HepG2 (cell line): Measurements from ENCODE around the gene GSK3A. TPM values are rescaled to one million over a fixed set of nuclear protein-coding genes. Genes with fewer than 3 reads are reported as not detected.
A peak's percentile ranks its signal among the peaks of the same experiment; 100 is the strongest.

Experiments
- ATAC-seq: fragments of 200-7000 bp; cut with Tn5 transposase; 3 replicates; pipeline ENCODE4 v1.9.1; 2020; ENCODE audit warnings: mild to moderate bottlenecking, moderate library complexity
- BruUV-seq: library from RNA; stranded (reverse); fragments of 400-500 nt; replicated peaks from 2 replicates; lab custom pipeline; 2021; lab: Mats Ljungman, UMichigan
- CTCF ChIA-PET: fragments of 300-600 bp; formaldehyde crosslinking; extraction: SDS; loops from one replicate; lab custom pipeline; 2021; ENCODE audit warnings: low total read pairs, inconsistent platforms, low intra/inter-chr PET ratio; lab: Yijun Ruan, JAX
- POLR2A ChIA-PET: fragments of 350-600 bp; sonication (Branson Sonifier 250); formaldehyde crosslinking; loops from one replicate; lab custom pipeline; 2020; ENCODE audit warnings: antibody characterized with exemption, inconsistent platforms; lab: Yijun Ruan, JAX
- DNase-seq: peaks from one replicate; pipeline ENCODE4 v3.0.0-alpha.2; 2015; ENCODE audit warnings: low spot score
- FAIRE-seq: peaks from 3 replicates; lab custom pipeline; 2011; peaks lifted over from hg19 to GRCh38; lab: Jason Lieb, UNC
- H2AFZ ChIP-seq: one replicate; pipeline ENCODE4 v1.6.1; 2011; ENCODE audit warnings: low read length, inconsistent platforms
- H3K27ac ChIP-seq: fragments of 300-600 bp; 3 replicates; pipeline ENCODE4 v1.8.0; 2011; ENCODE audit warnings: mixed run types, mild to moderate bottlenecking, mixed read lengths, low read length, inconsistent platforms; ENCODE audit not compliant: insufficient read depth; ENCODE audit errors: extremely low read length
- H3K27me3 ChIP-seq, 2 experiments: fragments of 200-600 bp in 1 of 2; 2 replicates in 1 of 2; 3 replicates in 1 of 2; pipeline versions ENCODE4 v1.6.0 to v1.8.0; 2011; ENCODE audit warnings: low read length in 2 of 2, mild to moderate bottlenecking in 2 of 2, moderate library complexity in 2 of 2, inconsistent platforms in 1 of 2; ENCODE audit not compliant: insufficient read depth in 2 of 2, control insufficient read depth in 1 of 2
- H3K36me3 ChIP-seq, 2 experiments: fragments of 200-600 bp in 1 of 2; replicated peaks in 1 of 2; 2 replicates in 1 of 2; 3 replicates in 1 of 2; pipeline versions ENCODE4 v1.5.1 to v1.8.0; 2011; ENCODE audit warnings: low read length in 2 of 2, inconsistent platforms in 1 of 2; ENCODE audit not compliant: insufficient read depth in 2 of 2, control insufficient read depth in 1 of 2
- H3K4me1 ChIP-seq: 2 replicates; pipeline ENCODE4 v1.5.1; 2012; ENCODE audit warnings: low read length, inconsistent platforms; ENCODE audit not compliant: insufficient read depth
- H3K4me2 ChIP-seq: 2 replicates; pipeline ENCODE4 v1.6.0; 2011; ENCODE audit warnings: low read depth, low read length, inconsistent platforms
- H3K4me3 ChIP-seq, 3 experiments: fragments of 200-600 bp in 1 of 3; sonication (generic), shearing (Covaris generic) in 1 of 3; replicated peaks in 1 of 3; 2 replicates each; pipeline ENCODE4 v1.5.1; 2011 to 2016; ENCODE audit warnings: low read length in 3 of 3, inconsistent platforms in 2 of 3, low read depth in 2 of 3, mild to moderate bottlenecking in 2 of 3, control low read depth in 1 of 3, mixed read lengths in 1 of 3; ENCODE audit not compliant: insufficient read depth in 1 of 3
- H3K79me2 ChIP-seq: one replicate; pipeline ENCODE4 v1.6.1; 2011; ENCODE audit warnings: low read length, inconsistent platforms; ENCODE audit not compliant: insufficient read depth
- H3K9ac ChIP-seq: 2 replicates; pipeline ENCODE4 v1.6.0; 2011; ENCODE audit warnings: mild to moderate bottlenecking, low read depth, low read length, inconsistent platforms; ENCODE audit not compliant: insufficient read depth
- H3K9me3 ChIP-seq: 2 replicates; pipeline ENCODE4 v1.5.1; 2012; ENCODE audit warnings: mild to moderate bottlenecking, low read length
- H4K20me1 ChIP-seq: 2 replicates; pipeline ENCODE4 v1.6.0; 2011; ENCODE audit warnings: inconsistent platforms, mild to moderate bottlenecking, low read length, moderate library complexity; ENCODE audit not compliant: insufficient read depth
- JARID2 ChIP-seq: sonication (generic); formaldehyde crosslinking; IDR thresholded peaks from 2 replicates; pipeline ENCODE4 v1.8.1; 2023; ENCODE audit warnings: missing genetic modification reagents, inconsistent platforms; ENCODE audit not compliant: insufficient replicate concordance
- MIXL1 ChIP-seq: IDR thresholded peaks from 2 replicates; pipeline ENCODE4 v1.6.1; 2016
- NCOR1 ChIP-seq: fragments of 200-600 bp; sonication (generic); IDR thresholded peaks from 2 replicates; pipeline ENCODE4 v1.7.0; 2017; ENCODE audit warnings: antibody characterized with exemption, low read length, borderline replicate concordance
- SAFB2 ChIP-seq: sonication (generic); formaldehyde crosslinking; IDR thresholded peaks from 2 replicates; pipeline ENCODE4 v1.5.1; 2020; ENCODE audit warnings: missing genetic modification reagents, low read depth, mild to moderate bottlenecking, borderline replicate concordance
- ZNF337 ChIP-seq: sonication (generic); formaldehyde crosslinking; IDR thresholded peaks from 2 replicates; pipeline ENCODE4 v1.5.1; 2020; ENCODE audit warnings: missing genetic modification reagents, low read depth, mild to moderate bottlenecking, borderline replicate concordance
- ZNF350 ChIP-seq: sonication (generic); formaldehyde crosslinking; IDR thresholded peaks from 2 replicates; pipeline ENCODE4 v1.4.0; 2020; ENCODE audit warnings: mild to moderate bottlenecking, low read depth, missing genetic modification reagents, borderline replicate concordance
- ZNF605 ChIP-seq: sonication (generic); formaldehyde crosslinking; IDR thresholded peaks from 2 replicates; pipeline ENCODE4 v1.8.0; 2022; ENCODE audit warnings: mild to moderate bottlenecking, missing genetic modification reagents
- WGBS: methylation state at CpG from one replicate; pipeline ENCODE4 v1.1.6; 2017; ENCODE audit warnings: low lambda C conversion rate; 5-methylcytosine and 5-hydroxymethylcytosine counted together
- in situ Hi-C: cut with HindIII; loops from 2 replicates; pipeline ENCODE4 v1.10.0; 2017; ENCODE audit warnings: low pct_unique_long_range_greater_than_20kb; ENCODE audit not compliant: extremely low pct_ligation_motif_present
- intact Hi-C: fragments of 100-400 bp; cut with micrococcal nuclease; formaldehyde crosslinking; loops from one replicate; pipeline ENCODE4 v1.10.0; 2022; ENCODE audit not compliant: unreplicated experiment
- polyA plus RNA-seq, 8 experiments: library from polyadenylated mRNA; depleted of rRNA in 3 of 8; stranded (reverse) in 7 of 8; unstranded in 1 of 8; fragments of >200 nt; fragmentation: Illumina TruSeq in 4 of 8; extraction: Trizol in 4 of 8; gene quantifications; 2 replicates each; pipeline versions ENCODE4 v1.2.1 to v1.2.3, GENCODE V29; 2011 to 2016; ENCODE audit warnings: low read depth in 4 of 8, missing spikeins in 1 of 8, mixed read lengths in 1 of 8; ENCODE audit not compliant: insufficient read depth in 1 of 8
- total RNA-seq, 5 experiments: library from RNA; depleted of rRNA; stranded (reverse); fragments of >200 nt; fragmentation: Illumina TruSeq; extraction: Trizol; gene quantifications; 2 replicates each; pipeline ENCODE4 v1.2.3, GENCODE V29; 2016; ENCODE audit warnings: low read depth in 1 of 5
- TF ChIP-seq, protein P1 (sequence below): sonication (generic); formaldehyde crosslinking; IDR thresholded peaks from 2 replicates; pipeline ENCODE4 v1.4.0; 2020; ENCODE audit warnings: missing genetic modification reagents, borderline replicate concordance
- TF ChIP-seq, protein P2 (sequence below): IDR thresholded peaks from 2 replicates; pipeline ENCODE4 v1.6.1; 2012; ENCODE audit warnings: inconsistent platforms
- TF ChIP-seq, protein P3 (sequence below): sonication (generic); formaldehyde crosslinking; IDR thresholded peaks from 2 replicates; pipeline ENCODE4 v1.4.0; 2020; ENCODE audit warnings: mild to moderate bottlenecking, missing genetic modification reagents, borderline replicate concordance
- TF ChIP-seq, protein P4 (sequence below): sonication (generic); formaldehyde crosslinking; IDR thresholded peaks from 2 replicates; pipeline ENCODE4 v1.8.1; 2023; ENCODE audit warnings: missing genetic modification reagents, inconsistent platforms, borderline replicate concordance

GSK3A gene
- total and polyA plus RNA-seq, 2 of the 13 experiments (the other 11 are each of a cell fraction or from before 2014, with no cell fraction given) = 16.9 to 52.5 TPM

DNA sequence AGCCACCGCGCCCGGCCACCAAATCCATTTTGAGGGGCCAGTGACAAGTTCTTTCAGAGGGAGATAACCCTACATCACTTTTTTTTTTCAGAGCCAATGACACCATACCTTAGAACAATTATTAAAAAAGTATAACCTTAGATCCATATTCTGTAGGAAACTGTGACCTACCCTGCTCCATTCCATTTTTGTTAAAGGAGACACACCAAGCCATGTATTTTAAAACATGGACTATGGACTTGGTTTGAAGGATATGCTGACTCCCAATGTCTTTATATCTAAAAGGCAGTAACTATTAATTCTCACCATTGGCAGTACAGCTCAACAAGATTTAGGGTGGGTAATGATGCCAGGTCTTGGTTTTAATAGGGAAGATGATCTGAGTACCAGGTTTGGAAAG, 1.1 kb downstream of the GSK3A start:
- Histone ChIP-seq H2AFZ (no peak overlapping the region), H3K27ac (peak overlapping the region; percentile 58), H3K4me3 (peak overlapping the region; percentile 79 to 90 (median 81)), H3K9ac (peak overlapping the region; percentile 97), H3K9me3 (no peaks in the 10 kb centered on the region), H3K4me1 (peaks cover 35% of the 10 kb centered on the region), H3K79me2 (peaks cover 20% of the 10 kb centered on the region), H3K4me2 (peak overlapping the region; percentile 75), H3K27me3 (no peaks in the 10 kb centered on the region; a peak in 1 of 5 replicates), H4K20me1 (peaks cover 5% of the 10 kb centered on the region; the same call in 1 of the 2 replicates), H3K36me3 (peaks cover 3 to 25% of the 10 kb centered on the region in 2 experiments; a peak in 4 of 5 replicates)
- FAIRE-seq (no peak), ATAC-seq (no peak), DNase-seq (no peak)
- in situ Hi-C loops = no loop called here
- intact Hi-C loops = no loop called here
- WGBS = 98% methylated on average over 3 of the region's 3 CpGs
- ChIA-PET POLR2A (interaction anchor here (2.9 to 3.2 kb wide), 2 partner anchors 12 to 24 kb away, joined by 13 to 19 read pairs; partner anchors contain the start of gene DEDD2), CTCF (no interaction called here)
- TF ChIP-seq MIXL1 (CRISPR knock-in tag) (no peak), ZNF350 (CRISPR knock-in tag) (no peak), ZNF337 (no peak), NCOR1 (no peak), JARID2 (CRISPR knock-in tag) (no peak), ZNF605 (CRISPR knock-in tag) (no peak), SAFB2 (CRISPR knock-in tag) (no peak)
- TF ChIP-seq, protein P1, sequence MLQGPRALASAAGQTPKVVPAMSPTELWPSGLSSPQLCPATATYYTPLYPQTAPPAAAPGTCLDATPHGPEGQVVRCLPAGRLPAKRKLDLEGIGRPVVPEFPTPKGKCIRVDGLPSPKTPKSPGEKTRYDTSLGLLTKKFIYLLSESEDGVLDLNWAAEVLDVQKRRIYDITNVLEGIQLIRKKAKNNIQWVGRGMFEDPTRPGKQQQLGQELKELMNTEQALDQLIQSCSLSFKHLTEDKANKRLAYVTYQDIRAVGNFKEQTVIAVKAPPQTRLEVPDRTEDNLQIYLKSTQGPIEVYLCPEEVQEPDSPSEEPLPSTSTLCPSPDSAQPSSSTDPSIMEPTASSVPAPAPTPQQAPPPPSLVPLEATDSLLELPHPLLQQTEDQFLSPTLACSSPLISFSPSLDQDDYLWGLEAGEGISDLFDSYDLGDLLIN (CRISPR knock-in tag) = no peak
- TF ChIP-seq, protein P2, sequence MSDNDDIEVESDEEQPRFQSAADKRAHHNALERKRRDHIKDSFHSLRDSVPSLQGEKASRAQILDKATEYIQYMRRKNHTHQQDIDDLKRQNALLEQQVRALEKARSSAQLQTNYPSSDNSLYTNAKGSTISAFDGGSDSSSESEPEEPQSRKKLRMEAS = no peak
- TF ChIP-seq, protein P3, sequence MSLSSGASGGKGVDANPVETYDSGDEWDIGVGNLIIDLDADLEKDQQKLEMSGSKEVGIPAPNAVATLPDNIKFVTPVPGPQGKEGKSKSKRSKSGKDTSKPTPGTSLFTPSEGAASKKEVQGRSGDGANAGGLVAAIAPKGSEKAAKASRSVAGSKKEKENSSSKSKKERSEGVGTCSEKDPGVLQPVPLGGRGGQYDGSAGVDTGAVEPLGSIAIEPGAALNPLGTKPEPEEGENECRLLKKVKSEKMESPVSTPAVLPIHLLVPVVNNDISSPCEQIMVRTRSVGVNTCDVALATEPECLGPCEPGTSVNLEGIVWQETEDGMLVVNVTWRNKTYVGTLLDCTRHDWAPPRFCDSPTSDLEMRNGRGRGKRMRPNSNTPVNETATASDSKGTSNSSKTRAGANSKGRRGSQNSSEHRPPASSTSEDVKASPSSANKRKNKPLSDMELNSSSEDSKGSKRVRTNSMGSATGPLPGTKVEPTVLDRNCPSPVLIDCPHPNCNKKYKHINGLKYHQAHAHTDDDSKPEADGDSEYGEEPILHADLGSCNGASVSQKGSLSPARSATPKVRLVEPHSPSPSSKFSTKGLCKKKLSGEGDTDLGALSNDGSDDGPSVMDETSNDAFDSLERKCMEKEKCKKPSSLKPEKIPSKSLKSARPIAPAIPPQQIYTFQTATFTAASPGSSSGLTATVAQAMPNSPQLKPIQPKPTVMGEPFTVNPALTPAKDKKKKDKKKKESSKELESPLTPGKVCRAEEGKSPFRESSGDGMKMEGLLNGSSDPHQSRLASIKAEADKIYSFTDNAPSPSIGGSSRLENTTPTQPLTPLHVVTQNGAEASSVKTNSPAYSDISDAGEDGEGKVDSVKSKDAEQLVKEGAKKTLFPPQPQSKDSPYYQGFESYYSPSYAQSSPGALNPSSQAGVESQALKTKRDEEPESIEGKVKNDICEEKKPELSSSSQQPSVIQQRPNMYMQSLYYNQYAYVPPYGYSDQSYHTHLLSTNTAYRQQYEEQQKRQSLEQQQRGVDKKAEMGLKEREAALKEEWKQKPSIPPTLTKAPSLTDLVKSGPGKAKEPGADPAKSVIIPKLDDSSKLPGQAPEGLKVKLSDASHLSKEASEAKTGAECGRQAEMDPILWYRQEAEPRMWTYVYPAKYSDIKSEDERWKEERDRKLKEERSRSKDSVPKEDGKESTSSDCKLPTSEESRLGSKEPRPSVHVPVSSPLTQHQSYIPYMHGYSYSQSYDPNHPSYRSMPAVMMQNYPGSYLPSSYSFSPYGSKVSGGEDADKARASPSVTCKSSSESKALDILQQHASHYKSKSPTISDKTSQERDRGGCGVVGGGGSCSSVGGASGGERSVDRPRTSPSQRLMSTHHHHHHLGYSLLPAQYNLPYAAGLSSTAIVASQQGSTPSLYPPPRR = no peak
- TF ChIP-seq, protein P4, sequence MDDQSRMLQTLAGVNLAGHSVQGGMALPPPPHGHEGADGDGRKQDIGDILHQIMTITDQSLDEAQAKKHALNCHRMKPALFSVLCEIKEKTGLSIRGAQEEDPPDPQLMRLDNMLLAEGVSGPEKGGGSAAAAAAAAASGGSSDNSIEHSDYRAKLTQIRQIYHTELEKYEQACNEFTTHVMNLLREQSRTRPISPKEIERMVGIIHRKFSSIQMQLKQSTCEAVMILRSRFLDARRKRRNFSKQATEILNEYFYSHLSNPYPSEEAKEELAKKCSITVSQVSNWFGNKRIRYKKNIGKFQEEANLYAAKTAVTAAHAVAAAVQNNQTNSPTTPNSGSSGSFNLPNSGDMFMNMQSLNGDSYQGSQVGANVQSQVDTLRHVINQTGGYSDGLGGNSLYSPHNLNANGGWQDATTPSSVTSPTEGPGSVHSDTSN (CRISPR knock-in tag) = no peak
- no TSS peak for BruUV-seq
